Measurements from ENCODE around the gene LCE6A.

LCE6A gene

GRCh38 chr1:152855661-152856060 lies 13.0 kb downstream of the LCE6A start:
- DNase-seq (ENCODE audit: low spot score), result peak; percentile 5
- no peak for TF ChIP-seq CTCF (conservative IDR thresholded peaks at IDR 0.05; ENCODE audit: low read depth)
- H3K27ac ChIP-seq, result peak overlapping the region; percentile 33; the same call in 1 of the 2 replicates
- POLR2A ChIA-PET (ENCODE audit: low non-redundant PET), result no interaction called here
- CTCF ChIA-PET, result interaction anchor here (0.6 kb wide), 1 partner anchor 13 kb away, joined by 4 read pairs; no protein-coding TSS in a partner anchor

- CTCF ChIA-PET, result no interaction called here
- peak overlapping the region; percentile 56 for H3K27ac ChIP-seq
- TF ChIP-seq CTCF (conservative IDR thresholded peaks at IDR 0.05; ENCODE audit: low read depth), result no peak
- no peak for DNase-seq (ENCODE audit: low spot score)
- POLR2A ChIA-PET (ENCODE audit: low non-redundant PET), result no interaction called here
Observed at GRCh38 chr1:152858062-152858461, 15.4 kb downstream of the LCE6A start.

- CTCF ChIA-PET, result no interaction called here
Observed at GRCh38 chr1:152859696-152860095, 17.0 kb downstream of the LCE6A start, which contains the start of gene LCE7A. Gene LCE7A, plus strand, starts transcription at chr1:152859996. Its CDS starts 702 bp downstream, at chr1:152860698.

GRCh38 chr1:152860129-152860528 lies 17.5 kb downstream of the LCE6A start:
- DNase-seq (ENCODE audit: low spot score), result no peak
- no peak for TF ChIP-seq CTCF (conservative IDR thresholded peaks at IDR 0.05; ENCODE audit: low read depth)
- H3K27ac ChIP-seq, result no peak overlapping the region
- ChIA-PET CTCF (no interaction called here), POLR2A (ENCODE audit: low non-redundant PET) (no interaction called here)

More at GRCh38 chr1:152859696-152860095, 17.0 kb downstream of the LCE6A start, which contains the start of gene LCE7A:
- H3K27ac ChIP-seq, result no peak within 1 kb of the TSS
- POLR2A ChIA-PET (ENCODE audit: low non-redundant PET), result no interaction called here
- DNase-seq (ENCODE audit: low spot score), result no peak
- no peak for TF ChIP-seq CTCF (conservative IDR thresholded peaks at IDR 0.05; ENCODE audit: low read depth)

GRCh38 chr1:152861374-152861773 lies 18.7 kb downstream of the LCE6A start:
- ChIA-PET POLR2A (ENCODE audit: low non-redundant PET) (no interaction called here), CTCF (interaction anchor here (0.6 kb wide), 1 partner anchor 364 kb away, joined by 3 read pairs; no protein-coding TSS in a partner anchor)
- TF ChIP-seq CTCF (conservative IDR thresholded peaks at IDR 0.05; ENCODE audit: low read depth), result no peak
- H3K27ac ChIP-seq, result no peak overlapping the region
- no peak for DNase-seq (ENCODE audit: low spot score)

- TF ChIP-seq CTCF (conservative IDR thresholded peaks at IDR 0.05; ENCODE audit: low read depth), result no peak
- ChIA-PET CTCF (no interaction called here), POLR2A (ENCODE audit: low non-redundant PET) (no interaction called here)
- no peak for DNase-seq (ENCODE audit: low spot score)
- H3K27ac ChIP-seq, result no peak overlapping the region
Observed at GRCh38 chr1:152864443-152864842, 21.8 kb downstream of the LCE6A start.

Measured in RWPE1 (cell line).